T-helper 2 cell treated with Interferon-gamma antibody and Interleukin-4, amounts not matched to agents 5 μg/mL and 100 μg/mL, for 36 hours (primary cell): Measurements from ENCODE around the gene DYRK1B.
"Not testable (repeated sequence)": the region's sequence is repeated elsewhere in the genome, so short reads cannot be mapped to it uniquely, and the experiment has no call there.

Source experiments
- DNase-seq: peaks from one replicate; pipeline ENCODE4 v3.0.0; 2021; ENCODE audit warnings: low spot score
- H3K27ac Mint-ChIP-seq: one replicate; pipeline ENCODE4 v1.8.0; 2021; ENCODE audit warnings: mild to moderate bottlenecking, mixed read lengths
- H3K27me3 Mint-ChIP-seq: one replicate; pipeline ENCODE4 v1.8.0; 2021; ENCODE audit warnings: low read depth, mixed read lengths
- H3K36me3 Mint-ChIP-seq: one replicate; pipeline ENCODE4 v1.8.0; 2021; ENCODE audit warnings: low read depth, mixed read lengths
- H3K4me1 Mint-ChIP-seq: one replicate; pipeline ENCODE4 v1.8.0; 2021; ENCODE audit warnings: low read depth, mixed read lengths
- H3K4me3 Mint-ChIP-seq: one replicate; pipeline ENCODE4 v1.8.0; 2022; ENCODE audit warnings: mild to moderate bottlenecking, moderate library complexity, mixed read lengths
- H3K9me3 Mint-ChIP-seq: one replicate; pipeline ENCODE4 v1.8.0; 2021; ENCODE audit warnings: mixed read lengths

Gene DYRK1B

DNA sequence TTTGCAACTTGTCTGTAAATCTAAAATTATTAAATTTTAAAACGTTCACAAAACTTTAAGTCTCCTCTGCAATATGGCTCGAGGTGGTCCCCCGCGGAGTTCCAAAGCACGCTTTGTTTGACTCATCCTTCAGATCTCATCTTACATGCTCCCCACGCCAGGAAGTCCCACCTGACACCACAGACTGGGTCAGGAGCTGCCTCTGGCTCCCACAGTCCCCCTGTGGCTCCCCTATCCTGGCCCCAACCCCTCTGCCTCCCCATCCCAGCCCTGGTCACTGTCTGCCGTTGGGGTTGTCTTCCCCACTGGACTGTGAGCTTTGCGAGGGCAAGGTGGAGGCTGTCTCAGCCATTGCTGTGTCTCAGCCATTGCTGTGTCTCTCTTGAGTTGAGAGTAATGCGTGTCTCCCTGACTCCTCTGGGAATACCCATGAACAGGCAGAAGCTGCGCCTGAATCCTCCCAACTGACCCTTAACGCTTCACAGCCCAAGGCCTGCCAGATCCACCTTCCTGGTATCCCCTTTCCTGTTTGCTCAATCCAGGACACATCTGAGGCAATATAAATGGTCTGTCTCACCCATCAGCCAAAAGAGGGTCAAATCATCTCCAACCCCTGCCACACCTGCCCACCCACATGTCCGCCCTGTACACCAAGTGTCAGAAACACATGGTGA lies 15.9 kb downstream of the DYRK1B start:
- no peak for DNase-seq
- Mint-ChIP-seq H3K27ac (no peak overlapping the region), H3K4me3 (no peak overlapping the region), H3K4me1 (no peaks in the 10 kb centered on the region), H3K36me3 (peaks cover 1% of the 10 kb centered on the region), H3K27me3 (no peaks in the 10 kb centered on the region), H3K9me3 (no peaks in the 10 kb centered on the region)

DNA sequence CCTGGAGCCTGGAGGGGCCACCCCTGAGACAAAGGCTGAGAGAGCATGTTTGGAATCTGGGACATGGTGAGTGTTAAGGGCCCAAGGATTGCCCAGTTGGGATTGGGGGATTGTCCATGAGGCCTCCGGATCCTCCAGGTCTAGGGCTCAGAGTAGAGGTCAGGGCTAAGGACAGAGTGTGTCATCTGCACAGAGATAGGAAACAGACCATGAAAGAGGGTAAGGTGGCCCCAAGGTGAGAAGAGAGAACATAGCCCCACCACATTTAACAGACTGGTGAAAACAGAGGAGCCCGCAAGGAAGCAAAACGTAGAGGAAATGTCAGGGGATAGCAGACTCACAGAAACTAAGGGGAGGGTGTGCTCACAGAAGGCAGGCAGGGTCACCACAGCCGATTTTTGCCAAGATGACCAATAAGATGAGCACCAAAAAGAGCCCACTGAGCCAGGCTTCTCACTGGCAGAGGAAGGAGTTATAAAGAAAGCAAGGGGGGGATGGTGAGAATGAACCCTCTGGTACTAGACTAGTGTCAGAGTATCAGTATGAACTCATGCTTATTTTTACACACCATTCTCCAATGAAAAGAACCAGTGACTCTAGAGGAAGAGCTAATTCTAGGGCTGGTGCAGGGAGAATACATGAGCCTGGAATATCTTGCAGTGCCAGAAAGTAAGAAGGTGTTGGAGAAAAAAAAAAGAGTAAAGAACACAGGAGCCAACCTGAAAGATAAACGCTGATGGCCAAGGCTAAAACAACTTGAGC lies 17.5 kb downstream of the DYRK1B start:
- Mint-ChIP-seq H3K27me3 (no peaks in the 10 kb centered on the region), H3K4me3 (no peak overlapping the region), H3K4me1 (no peaks in the 10 kb centered on the region), H3K27ac (no peak overlapping the region), H3K9me3 (no peaks in the 10 kb centered on the region), H3K36me3 (peaks cover 1% of the 10 kb centered on the region)
- DNase-seq, result no peak

DNA sequence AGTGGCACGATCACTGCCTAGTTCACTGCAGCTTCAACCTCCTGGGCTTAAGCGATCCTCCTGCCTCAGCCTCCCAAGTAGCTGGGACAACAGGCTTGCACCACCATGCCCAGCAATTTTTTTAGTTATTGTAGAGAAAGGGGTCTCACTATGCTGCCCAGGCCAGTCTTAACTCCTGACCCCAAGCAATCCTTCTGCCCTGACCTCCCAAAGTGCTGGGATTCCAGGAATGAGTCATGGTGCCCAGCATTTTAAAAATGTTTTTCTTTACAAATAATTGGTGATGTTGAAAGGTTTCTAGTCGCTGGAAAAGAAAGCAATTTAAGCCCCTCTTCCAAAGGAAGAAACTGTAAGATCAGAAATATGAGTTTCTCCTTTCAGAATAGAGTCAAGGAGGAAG lies 19.4 kb downstream of the DYRK1B start:
- H3K27ac Mint-ChIP-seq, result no peak overlapping the region
- no peaks in the 10 kb centered on the region for H3K27me3 Mint-ChIP-seq
- no peak for DNase-seq

DNA sequence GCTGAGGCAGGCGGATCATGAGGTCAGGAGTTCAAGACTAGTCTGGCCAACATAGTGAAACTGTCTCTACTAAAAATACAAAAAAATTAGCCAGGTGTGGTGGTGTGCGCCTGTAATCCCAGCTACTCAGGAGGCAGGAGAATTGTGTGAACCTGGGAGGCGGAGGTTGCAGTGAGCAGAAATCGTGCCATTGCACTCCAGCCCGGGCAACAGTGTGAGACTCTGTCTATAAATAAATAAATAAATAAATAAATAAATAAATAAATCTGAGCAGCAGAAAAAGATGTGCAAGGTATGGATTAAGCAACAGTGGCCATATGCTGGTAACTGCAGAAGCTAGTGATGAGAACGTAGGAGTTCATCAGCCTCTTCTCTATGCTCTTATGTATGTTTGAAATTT lies 19.9 kb downstream of the DYRK1B start:
- not testable (repeated sequence) for H3K9me3 Mint-ChIP-seq, H3K36me3 Mint-ChIP-seq, H3K27me3 Mint-ChIP-seq, H3K4me1 Mint-ChIP-seq, H3K27ac Mint-ChIP-seq, DNase-seq, H3K4me3 Mint-ChIP-seq

More for the DNA sequence above, 19.4 kb downstream of the DYRK1B start:
- Mint-ChIP-seq H3K4me3 (no peak overlapping the region), H3K4me1 (no peaks in the 10 kb centered on the region), H3K9me3 (no peaks in the 10 kb centered on the region), H3K36me3 (no peaks in the 10 kb centered on the region)

DNA sequence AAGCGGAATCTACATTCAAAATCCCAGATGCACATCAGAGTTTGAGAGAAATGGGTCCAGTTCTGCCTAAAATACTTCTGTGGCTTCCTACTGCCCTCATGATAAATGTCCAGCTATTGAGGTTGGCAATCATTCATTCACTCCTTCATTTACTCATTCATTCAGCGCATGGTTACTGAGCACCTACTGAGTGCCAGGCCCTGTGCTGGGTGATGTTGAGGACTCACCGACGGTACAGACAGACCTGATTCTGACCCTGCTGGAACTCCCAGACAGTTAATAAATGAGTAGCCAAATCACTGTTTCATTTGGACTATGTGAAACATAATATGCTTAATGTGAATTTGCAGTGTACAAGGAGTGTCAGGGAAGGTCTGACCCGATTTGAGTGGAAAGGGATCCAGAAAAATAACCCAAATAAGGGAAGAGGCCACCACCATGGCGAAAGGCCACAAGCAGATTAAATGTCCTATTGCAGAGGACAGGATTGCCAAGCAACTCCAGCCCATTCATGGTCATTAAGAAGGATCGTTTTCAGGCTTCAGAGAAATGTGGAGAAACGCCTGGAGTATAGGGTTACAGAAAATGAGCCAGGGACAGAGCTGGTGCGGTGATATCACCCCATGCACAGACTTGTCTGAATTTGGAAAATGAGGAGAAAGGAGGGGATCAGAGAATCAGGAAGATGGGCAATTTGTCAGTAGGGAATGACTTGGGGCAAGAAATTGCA lies 20.5 kb downstream of the DYRK1B start:
- H3K4me3 Mint-ChIP-seq, result no peak overlapping the region
- no peak for DNase-seq
- no peaks in the 10 kb centered on the region for H3K9me3 Mint-ChIP-seq
- H3K4me1 Mint-ChIP-seq, result no peaks in the 10 kb centered on the region
- H3K27ac Mint-ChIP-seq, result no peak overlapping the region
- H3K36me3 Mint-ChIP-seq, result no peaks in the 10 kb centered on the region
- no peaks in the 10 kb centered on the region for H3K27me3 Mint-ChIP-seq

DNA sequence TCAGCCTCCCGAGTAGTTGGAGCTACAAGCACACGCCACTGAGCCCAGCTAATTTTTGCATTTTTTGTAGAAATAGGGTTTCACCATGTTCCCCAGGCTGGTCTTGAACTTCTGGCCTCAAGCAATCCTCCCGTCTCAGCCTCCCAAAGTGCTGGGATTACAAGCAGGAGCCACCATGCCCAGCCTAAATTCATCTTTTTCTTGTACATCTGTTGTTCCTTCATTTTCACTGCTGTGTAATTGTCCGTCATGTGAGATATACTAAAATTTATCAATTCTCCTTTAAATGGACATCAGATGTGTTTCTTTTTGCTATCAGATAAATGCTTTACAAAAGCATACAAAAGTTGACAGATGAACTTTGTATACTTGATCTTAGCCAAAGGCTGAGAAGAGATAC lies 22.9 kb downstream of the DYRK1B start:
- Mint-ChIP-seq H3K27me3 (no peaks in the 10 kb centered on the region), H3K36me3 (no peaks in the 10 kb centered on the region), H3K9me3 (peaks cover 4% of the 10 kb centered on the region), H3K4me3 (no peak overlapping the region), H3K4me1 (no peaks in the 10 kb centered on the region), H3K27ac (no peak overlapping the region)
- no peak for DNase-seq

DNA sequence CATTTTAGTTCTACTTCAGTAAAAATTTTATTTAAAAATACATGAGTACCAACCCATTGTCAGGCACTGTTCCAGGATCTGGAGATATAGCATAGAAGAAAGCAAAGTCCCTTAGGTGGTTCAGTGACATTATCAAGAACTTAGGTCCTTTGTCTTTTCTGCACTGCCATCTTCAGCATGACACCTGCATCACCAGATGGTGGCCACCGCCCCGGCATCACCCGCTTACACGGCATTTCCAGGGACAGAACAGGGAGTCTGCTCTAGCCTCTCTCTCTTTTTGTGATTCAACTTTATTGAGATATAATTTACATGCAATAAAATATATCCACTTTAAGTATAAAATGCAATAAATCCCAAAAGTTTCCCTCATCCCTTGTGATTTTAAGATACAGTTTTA lies 23.5 kb downstream of the DYRK1B start:
- H3K9me3 Mint-ChIP-seq, result peaks cover 4% of the 10 kb centered on the region
- no peaks in the 10 kb centered on the region for H3K4me1 Mint-ChIP-seq
- no peaks in the 10 kb centered on the region for H3K36me3 Mint-ChIP-seq
- no peak for DNase-seq
- no peak overlapping the region for H3K4me3 Mint-ChIP-seq
- no peak overlapping the region for H3K27ac Mint-ChIP-seq
- H3K27me3 Mint-ChIP-seq, result no peaks in the 10 kb centered on the region

DNA sequence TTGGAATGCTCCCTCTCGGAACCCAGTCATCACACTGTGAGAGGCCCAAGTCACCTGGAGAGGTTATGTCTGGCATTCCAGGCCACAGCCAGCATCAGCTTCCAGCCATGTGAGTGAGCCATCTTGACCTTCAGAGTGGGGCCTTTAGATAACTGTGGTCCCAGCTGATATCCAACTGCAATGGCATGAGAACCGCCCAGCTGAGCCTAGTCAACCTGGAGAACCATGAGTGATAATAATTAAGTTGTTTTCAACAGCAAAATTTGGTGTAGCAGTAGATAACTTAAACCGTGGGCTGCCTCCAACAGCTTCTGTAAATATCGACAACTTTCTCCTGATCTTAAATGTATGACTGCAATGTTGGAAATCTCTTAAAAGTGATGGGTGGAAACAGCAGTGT lies 24.6 kb downstream of the DYRK1B start:
- no peaks in the 10 kb centered on the region for H3K36me3 Mint-ChIP-seq
- no peak overlapping the region for H3K4me3 Mint-ChIP-seq
- H3K9me3 Mint-ChIP-seq, result peaks cover 4% of the 10 kb centered on the region
- no peak for DNase-seq
- H3K27ac Mint-ChIP-seq, result no peak overlapping the region
- H3K27me3 Mint-ChIP-seq, result no peaks in the 10 kb centered on the region
- H3K4me1 Mint-ChIP-seq, result no peaks in the 10 kb centered on the region

DNA sequence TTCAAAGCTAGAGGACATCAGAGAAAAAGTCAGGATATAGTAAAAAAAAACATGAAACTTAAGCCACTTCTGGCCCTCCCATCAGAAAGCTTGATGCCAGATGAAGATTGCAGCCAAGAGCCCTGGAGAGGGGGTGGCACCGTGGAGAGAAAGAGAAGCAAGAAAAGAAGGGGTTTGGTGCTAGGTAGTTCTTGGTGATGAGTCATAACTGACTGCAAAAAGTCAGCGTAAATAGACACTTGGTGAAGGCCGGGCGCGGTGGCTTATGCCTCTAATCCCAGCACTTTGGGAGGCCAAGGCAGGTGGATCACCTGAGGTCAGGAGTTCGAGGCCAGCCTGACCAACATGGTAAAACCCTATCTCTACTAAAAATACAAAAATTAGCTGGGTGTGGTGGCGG lies 25.3 kb downstream of the DYRK1B start:
- not testable (repeated sequence) for H3K9me3 Mint-ChIP-seq, H3K27ac Mint-ChIP-seq, DNase-seq, H3K27me3 Mint-ChIP-seq, H3K4me1 Mint-ChIP-seq, H3K36me3 Mint-ChIP-seq, H3K4me3 Mint-ChIP-seq

DNA sequence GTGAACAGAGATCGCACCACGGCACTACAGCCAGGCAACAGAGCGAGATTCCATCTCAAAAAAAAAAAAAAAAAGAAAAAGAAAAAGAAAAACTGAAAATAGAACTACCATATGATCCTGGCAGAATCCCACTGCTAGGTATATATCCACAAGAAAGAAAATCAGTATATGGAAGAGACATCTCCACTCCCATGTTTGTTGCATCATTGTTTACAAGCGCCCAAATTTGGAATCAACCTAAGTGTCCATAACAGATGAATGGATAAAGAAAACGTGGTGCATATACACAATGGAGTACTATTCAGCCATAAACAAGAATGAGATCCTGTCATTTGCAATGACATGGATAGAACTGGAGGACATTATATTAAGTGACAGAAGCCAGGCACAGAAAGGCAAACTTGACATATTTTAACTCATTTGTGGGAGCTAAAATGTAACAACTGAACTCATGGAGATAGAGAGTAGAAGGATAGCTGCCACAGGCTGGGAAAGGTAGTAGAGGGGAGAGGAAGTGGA lies 26.1 kb downstream of the DYRK1B start:
- no peaks in the 10 kb centered on the region for H3K36me3 Mint-ChIP-seq
- peaks cover 4% of the 10 kb centered on the region for H3K27me3 Mint-ChIP-seq
- H3K9me3 Mint-ChIP-seq, result peaks cover 4% of the 10 kb centered on the region
- DNase-seq, result no peak
- no peak overlapping the region for H3K4me3 Mint-ChIP-seq
- H3K4me1 Mint-ChIP-seq, result no peaks in the 10 kb centered on the region
- no peak overlapping the region for H3K27ac Mint-ChIP-seq

DNA sequence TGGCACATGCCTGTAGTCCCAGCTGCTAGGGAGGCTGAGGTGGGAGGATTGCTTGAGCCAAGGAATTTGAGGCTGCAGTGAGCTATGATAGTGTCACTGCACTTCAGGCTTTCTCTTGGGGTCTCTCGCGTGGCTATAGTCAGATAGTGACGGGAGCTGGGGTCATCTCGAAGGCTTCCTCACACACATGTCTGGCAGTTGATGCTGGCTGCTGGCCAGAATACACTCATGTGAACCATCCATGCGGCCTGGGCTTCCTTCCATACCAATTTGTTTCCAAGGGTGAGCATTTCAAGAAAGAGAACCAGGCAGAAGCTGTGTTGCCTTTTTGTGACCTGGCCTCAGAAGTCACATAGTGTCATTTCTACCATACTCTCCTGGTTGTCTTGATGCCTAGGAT lies 28.9 kb downstream of the DYRK1B start:
- Mint-ChIP-seq H3K4me3 (no peak overlapping the region), H3K27ac (no peak overlapping the region), H3K4me1 (no peaks in the 10 kb centered on the region), H3K36me3 (no peaks in the 10 kb centered on the region), H3K9me3 (peaks cover 4% of the 10 kb centered on the region), H3K27me3 (peaks cover 10% of the 10 kb centered on the region)
- no peak for DNase-seq

DNA sequence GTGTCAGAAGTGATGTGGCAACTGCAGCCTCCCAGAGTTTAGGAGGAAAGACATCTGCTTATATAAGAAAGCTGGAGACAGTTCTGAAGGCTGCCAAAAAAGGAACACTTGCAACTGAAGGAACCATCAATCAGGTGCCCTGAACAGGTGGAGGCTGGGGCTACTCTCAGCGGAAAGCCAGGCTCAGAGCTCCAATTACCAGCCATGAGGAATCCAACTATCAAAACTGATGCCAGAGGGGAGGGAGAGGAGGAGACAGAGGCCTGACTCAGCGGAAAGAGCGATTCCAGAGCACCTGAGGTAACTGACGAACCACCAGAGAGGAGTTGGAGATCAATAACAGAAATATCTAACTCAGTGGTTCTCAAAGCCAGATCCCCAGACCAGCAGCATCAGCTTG lies 31.0 kb downstream of the DYRK1B start:
- Mint-ChIP-seq H3K9me3 (peaks cover under 1% of the 10 kb centered on the region), H3K4me1 (no peaks in the 10 kb centered on the region), H3K27ac (no peak overlapping the region), H3K4me3 (no peak overlapping the region), H3K36me3 (no peaks in the 10 kb centered on the region), H3K27me3 (peaks cover 21% of the 10 kb centered on the region)
- DNase-seq, result no peak

DNA sequence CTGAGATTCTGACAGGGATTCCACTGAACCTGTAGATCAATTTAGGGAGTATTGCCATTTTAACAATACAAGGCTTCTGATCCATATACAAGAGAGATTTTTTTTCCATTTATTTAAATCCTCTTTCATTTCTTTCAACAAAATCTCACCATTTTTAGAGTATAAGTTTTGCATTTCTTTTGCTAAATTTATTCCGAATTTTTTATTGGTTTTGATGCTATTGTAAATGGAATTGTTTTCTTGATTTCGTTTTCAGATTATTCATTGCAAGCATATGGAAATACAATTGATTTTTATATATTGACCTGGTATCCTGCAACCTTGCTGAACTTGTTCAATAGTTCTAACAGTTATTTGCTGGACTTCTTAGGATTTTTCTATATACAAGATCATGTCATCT lies 36.9 kb downstream of the DYRK1B start:
- H3K27ac Mint-ChIP-seq, result no peak overlapping the region

DNA sequence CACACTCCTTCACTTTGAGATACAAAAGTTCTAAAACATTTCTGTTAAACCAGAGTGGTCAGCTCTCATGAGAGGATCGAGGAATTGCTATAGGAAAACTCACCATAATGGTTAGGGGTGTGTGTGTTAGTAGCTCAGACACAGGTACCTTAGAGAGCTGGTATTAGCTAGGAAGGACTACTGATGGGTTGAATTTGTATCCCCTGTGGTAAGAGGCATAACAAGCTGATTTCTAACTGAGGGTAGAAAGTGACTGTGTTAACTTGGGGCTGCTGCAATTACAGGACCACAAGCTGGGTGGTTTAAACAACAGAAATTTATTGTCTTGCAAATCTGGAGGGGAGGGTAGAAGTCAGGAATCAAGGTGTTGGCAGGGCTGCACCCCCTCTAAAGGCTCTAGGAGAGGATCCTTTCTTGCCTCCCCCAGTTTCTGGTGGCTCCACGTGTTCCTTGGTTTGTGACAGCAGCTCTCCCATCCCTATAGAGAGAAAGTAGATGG lies 37.9 kb downstream of the DYRK1B start:
- no peak overlapping the region for H3K4me3 Mint-ChIP-seq
- H3K4me1 Mint-ChIP-seq, result peaks cover 10% of the 10 kb centered on the region
- no peaks in the 10 kb centered on the region for H3K9me3 Mint-ChIP-seq
- peaks cover 28% of the 10 kb centered on the region for H3K27me3 Mint-ChIP-seq
- H3K36me3 Mint-ChIP-seq, result no peaks in the 10 kb centered on the region
- DNase-seq, result no peak
- H3K27ac Mint-ChIP-seq, result no peak overlapping the region

More for the DNA sequence above, 36.9 kb downstream of the DYRK1B start:
- no peak overlapping the region for H3K4me3 Mint-ChIP-seq
- no peaks in the 10 kb centered on the region for H3K9me3 Mint-ChIP-seq
- DNase-seq, result no peak
- no peaks in the 10 kb centered on the region for H3K36me3 Mint-ChIP-seq
- H3K4me1 Mint-ChIP-seq, result peaks cover 10% of the 10 kb centered on the region
- peaks cover 28% of the 10 kb centered on the region for H3K27me3 Mint-ChIP-seq
